NB4 (cell line): ENCODE data around the gene LPGAT1.

Experiments
- DNase-seq: peaks from one replicate; pipeline ENCODE4 v3.0.0; 2010; ENCODE audit warnings: low read depth
- H3K4me3 ChIP-seq: one replicate; pipeline ENCODE4 v1.5.1; 2011; ENCODE audit warnings: mild to moderate bottlenecking, low read depth, low read length, moderate library complexity
- CTCF ChIP-seq: IDR thresholded peaks from one replicate; pipeline ENCODE4 v1.5.1; 2012; ENCODE audit warnings: low read depth, low read length
- MAX ChIP-seq: IDR thresholded peaks from 2 replicates; pipeline ENCODE4 v1.6.1; 2011; ENCODE audit warnings: low read depth, low read length
- MYC ChIP-seq: IDR thresholded peaks from 2 replicates; pipeline ENCODE4 v1.6.1; 2011; ENCODE audit warnings: low read depth, low read length
- POLR2A ChIP-seq: IDR thresholded peaks from 2 replicates; pipeline ENCODE4 v1.6.1; 2011; ENCODE audit warnings: mild to moderate bottlenecking; ENCODE audit not compliant: insufficient read length; ENCODE audit errors: extremely low read depth

Gene LPGAT1

GRCh38 chr1:211825980-211826379 is 4.6 kb downstream of the LPGAT1 start:
- no peak for DNase-seq
- no peak overlapping the region for H3K4me3 ChIP-seq
- no peak for TF ChIP-seq MAX
- TF ChIP-seq MYC: no peak
- TF ChIP-seq POLR2A: no peak
- TF ChIP-seq CTCF: no peak

GRCh38 chr1:211822677-211823407 is 7.7 kb downstream of the LPGAT1 start:
- peak; percentile 33 for DNase-seq
- TF ChIP-seq MAX (no peak), CTCF (no peak), POLR2A (no peak), MYC (no peak)
- H3K4me3 ChIP-seq: no peak overlapping the region

- no peak for TF ChIP-seq POLR2A
- no peak for DNase-seq
- no peak overlapping the region for H3K4me3 ChIP-seq
Observed at GRCh38 chr1:211816586-211816985, 14.0 kb downstream of the LPGAT1 start.

GRCh38 chr1:211814313-211814712 is 16.2 kb downstream of the LPGAT1 start:
- DNase-seq: no peak
- TF ChIP-seq MYC (no peak), MAX (no peak), POLR2A (no peak), CTCF (no peak)
- H3K4me3 ChIP-seq: no peak overlapping the region

GRCh38 chr1:211813590-211813989 is 17.0 kb downstream of the LPGAT1 start:
- DNase-seq: peak; percentile 9
- TF ChIP-seq MAX (no peak), POLR2A (no peak), MYC (no peak), CTCF (no peak)

GRCh38 chr1:211812584-211812983 is 18.0 kb downstream of the LPGAT1 start:
- TF ChIP-seq POLR2A (no peak), MYC (no peak), MAX (no peak), CTCF (no peak)
- H3K4me3 ChIP-seq: no peak overlapping the region
- no peak for DNase-seq

More at GRCh38 chr1:211813590-211813989, 17.0 kb downstream of the LPGAT1 start:
- H3K4me3 ChIP-seq: no peak overlapping the region
